H1 (cell line): ENCODE results near the gene LMTK3. TPM values are rescaled to one million over a fixed set of nuclear protein-coding genes. Genes with fewer than 3 reads are reported as not detected.

Experiments used
- CTCF ChIA-PET: fragments of 300-600 bp; sonication (Branson Sonifier 250); formaldehyde crosslinking; loops from one replicate; lab custom pipeline; 2021; ENCODE audit not compliant: partially characterized antibody; lab: Charles Lee
- POLR2A ChIA-PET: fragments of 300-600 bp; sonication (Branson Sonifier 250); formaldehyde crosslinking; loops from one replicate; lab custom pipeline; 2021; ENCODE audit warnings: inconsistent platforms; ENCODE audit not compliant: partially characterized antibody; lab: Charles Lee
- DNase-seq, 2 experiments: peaks; one replicate each; pipeline versions ENCODE4 v3.0.0 to v3.0.0-alpha.2; 2010 to 2022; ENCODE audit warnings: low spot score in 2 of 2, low read depth in 1 of 2, mixed read lengths in 1 of 2
- FAIRE-seq: peaks from 2 replicates; lab custom pipeline; 2011; peaks lifted over from hg19 to GRCh38; lab: Jason Lieb, UNC
- H2AFZ ChIP-seq: 2 replicates; pipeline ENCODE4 v1.8.1; 2012; ENCODE audit warnings: low read length, inconsistent platforms
- H2AK5ac ChIP-seq: 2 replicates; pipeline ENCODE4 v1.6.1; 2013; ENCODE audit warnings: low read depth, low read length
- H2BK120ac ChIP-seq: replicated peaks from 2 replicates; pipeline ENCODE3; 2013; ENCODE audit warnings: low read depth, low read length, inconsistent platforms
- H2BK12ac ChIP-seq: 2 replicates; pipeline ENCODE4 v1.6.1; 2013; ENCODE audit warnings: low read depth, low read length
- H2BK15ac ChIP-seq: 2 replicates; pipeline ENCODE4 v1.6.1; 2013; ENCODE audit warnings: low read length
- H2BK20ac ChIP-seq: 2 replicates; pipeline ENCODE4 v1.6.1; 2013; ENCODE audit warnings: low read length
- H2BK5ac ChIP-seq: 2 replicates; pipeline ENCODE4 v1.6.1; 2013; ENCODE audit warnings: low read depth, low read length
- H3K14ac ChIP-seq: 2 replicates; pipeline ENCODE4 v1.6.1; 2013; ENCODE audit warnings: inconsistent platforms; ENCODE audit not compliant: insufficient read length
- H3K18ac ChIP-seq: 2 replicates; pipeline ENCODE4 v1.6.1; 2013; ENCODE audit warnings: low read length; ENCODE audit errors: extremely low read depth
- H3K23ac ChIP-seq: 2 replicates; pipeline ENCODE4 v1.6.1; 2013; ENCODE audit warnings: inconsistent platforms; ENCODE audit not compliant: insufficient read length
- H3K23me2 ChIP-seq: 2 replicates; pipeline ENCODE4 v1.6.1; 2013; ENCODE audit warnings: low read depth, low read length
- H3K27ac ChIP-seq: 2 replicates; pipeline ENCODE4 v1.6.1; 2011; ENCODE audit warnings: low read depth, low read length, inconsistent platforms
- H3K27me3 ChIP-seq, 4 experiments: replicated peaks in 1 of 4; 1 replicate in 1 of 4; 2 replicates in 3 of 4; pipeline versions ENCODE4 v1.6.1 to v1.8.1; 2011 to 2013; ENCODE audit warnings: low read length in 3 of 4, mild to moderate bottlenecking in 3 of 4, inconsistent platforms in 2 of 4, mixed read lengths in 2 of 4, moderate library complexity in 1 of 4; ENCODE audit not compliant: control insufficient read depth in 3 of 4, insufficient read depth in 3 of 4; ENCODE audit errors: extremely low read depth in 1 of 4
- H3K36me3 ChIP-seq, 4 experiments: 2 replicates each; pipeline versions ENCODE4 v1.6.1 to v1.8.1; 2011 to 2013; ENCODE audit warnings: mild to moderate bottlenecking in 4 of 4, low read length in 3 of 4, moderate library complexity in 2 of 4, control low read depth in 1 of 4, inconsistent platforms in 1 of 4; ENCODE audit not compliant: insufficient read depth in 4 of 4, control insufficient read depth in 2 of 4
- H3K4ac ChIP-seq: replicated peaks from 2 replicates; pipeline ENCODE3; 2013; ENCODE audit warnings: low read length, low read depth, mixed read lengths, inconsistent platforms; ENCODE audit not compliant: insufficient read length
- H3K4me1 ChIP-seq, 4 experiments: replicated peaks in 1 of 4; 1 replicate in 1 of 4; 2 replicates in 3 of 4; pipeline versions ENCODE4 v1.6.1 to v1.8.1; 2011 to 2013; ENCODE audit warnings: low read length in 3 of 4, inconsistent platforms in 2 of 4, mixed read lengths in 1 of 4; ENCODE audit not compliant: insufficient read depth in 4 of 4, control insufficient read depth in 3 of 4
- H3K4me2 ChIP-seq, 2 experiments: 2 replicates each; pipeline versions ENCODE4 v1.6.1 to v1.8.1; 2011 to 2013; ENCODE audit warnings: low read depth in 2 of 2, low read length in 2 of 2, control low read depth in 1 of 2, inconsistent platforms in 1 of 2, mild to moderate bottlenecking in 1 of 2; ENCODE audit not compliant: insufficient read depth in 1 of 2
- H3K4me3 ChIP-seq, 4 experiments: fragments of 200-600, 300-600 bp in 1 of 4; sonication (generic), shearing (Covaris generic), sonication (Bioruptor Twin) in 1 of 4; 2 replicates each; pipeline versions ENCODE4 v1.5.1 to v1.8.1; 2011 to 2016; ENCODE audit warnings: low read length in 4 of 4, low read depth in 3 of 4, control low read depth in 2 of 4, inconsistent platforms in 2 of 4, mild to moderate bottlenecking in 2 of 4, mixed read lengths in 1 of 4, moderate library complexity in 1 of 4; ENCODE audit not compliant: insufficient read depth in 2 of 4; ENCODE audit errors: extremely low read depth in 1 of 4
- H3K56ac ChIP-seq: replicated peaks from 2 replicates; pipeline ENCODE3; 2013; ENCODE audit warnings: low read depth, mild to moderate bottlenecking, mixed read lengths, low read length, inconsistent platforms; ENCODE audit not compliant: insufficient read length
- H3K79me1 ChIP-seq: 2 replicates; pipeline ENCODE4 v1.6.1; 2013; ENCODE audit warnings: low read depth, low read length, control low read depth
- H3K79me2 ChIP-seq, 2 experiments: 2 replicates each; pipeline versions ENCODE4 v1.6.1 to v1.8.1; 2012 to 2013; ENCODE audit warnings: low read length in 2 of 2, mild to moderate bottlenecking in 2 of 2, inconsistent platforms in 1 of 2; ENCODE audit not compliant: insufficient read depth in 2 of 2, control insufficient read depth in 1 of 2
- H3K9ac ChIP-seq, 4 experiments: replicated peaks in 1 of 4; 1 replicate in 1 of 4; 2 replicates in 3 of 4; pipeline versions ENCODE4 v1.6.1 to v1.8.1; 2011 to 2013; ENCODE audit warnings: low read depth in 3 of 4, low read length in 3 of 4, control low read depth in 2 of 4, mild to moderate bottlenecking in 2 of 4, moderate library complexity in 2 of 4, inconsistent platforms in 1 of 4; ENCODE audit errors: extremely low read depth in 1 of 4
- H3K9me3 ChIP-seq, 2 experiments: 2 replicates each; pipeline versions ENCODE4 v1.6.1 to v1.8.1; 2012 to 2013; ENCODE audit warnings: mild to moderate bottlenecking in 2 of 2, moderate library complexity in 2 of 2, control low read depth in 1 of 2, inconsistent platforms in 1 of 2, low read depth in 1 of 2, low read length in 1 of 2, mixed read lengths in 1 of 2; ENCODE audit not compliant: insufficient read depth in 2 of 2
- H4K20me1 ChIP-seq, 2 experiments: replicated peaks in 1 of 2; 2 replicates each; pipeline versions ENCODE3 to v1.8.1; 2011 to 2013; ENCODE audit warnings: inconsistent platforms in 2 of 2, low read length in 2 of 2, mild to moderate bottlenecking in 1 of 2; ENCODE audit not compliant: insufficient read depth in 2 of 2, control insufficient read depth in 1 of 2
- H4K5ac ChIP-seq: 2 replicates; pipeline ENCODE4 v1.6.1; 2013; ENCODE audit warnings: low read length, low read depth, mixed read lengths, inconsistent platforms; ENCODE audit not compliant: insufficient read length
- H4K8ac ChIP-seq: 2 replicates; pipeline ENCODE4 v1.8.0; 2013; ENCODE audit warnings: mild to moderate bottlenecking, moderate library complexity, low read length, inconsistent platforms; ENCODE audit not compliant: insufficient read depth; ENCODE audit errors: extremely low read depth
- H4K91ac ChIP-seq: replicated peaks from 2 replicates; pipeline ENCODE3; 2013; ENCODE audit warnings: low read length, mixed read lengths, inconsistent platforms; ENCODE audit not compliant: insufficient read length
- CBX5 ChIP-seq: fragments of 300-800, 300-1000 bp; sonication (generic); IDR thresholded peaks from 2 replicates; pipeline ENCODE4 v1.7.1; 2016; ENCODE audit warnings: antibody characterized with exemption, low read length, low read depth
- CEBPB ChIP-seq: IDR thresholded peaks from 2 replicates; pipeline ENCODE4 v1.6.1; 2012; ENCODE audit warnings: low read depth, low read length
- CHD1 ChIP-seq: IDR thresholded peaks from 2 replicates; pipeline ENCODE4 v1.6.1; 2012; ENCODE audit warnings: low read depth, low read length, improper control_type of control experiment
- CHD2 ChIP-seq: IDR thresholded peaks from 2 replicates; pipeline ENCODE4 v1.6.1; 2012; ENCODE audit warnings: low read length, improper control_type of control experiment
- EZH2 ChIP-seq: fragments of 200-600 bp; sonication (generic); IDR thresholded peaks from 2 replicates; pipeline ENCODE4 v1.7.1; 2012; ENCODE audit warnings: low read depth, mild to moderate bottlenecking, moderate library complexity, low read length, inconsistent platforms; ENCODE audit not compliant: severe bottlenecking
- FOSL1 ChIP-seq: IDR thresholded peaks from 2 replicates; pipeline ENCODE4 v1.6.1; 2011; ENCODE audit warnings: mild to moderate bottlenecking, low read depth, low read length, moderate library complexity; ENCODE audit not compliant: insufficient read depth
- HDAC2 ChIP-seq, 2 experiments: fragments of 300-600 bp in 1 of 2; sonication (generic) in 1 of 2; IDR thresholded peaks; 2 replicates each; pipeline ENCODE4 v1.6.1; 2011 to 2012; ENCODE audit warnings: low read depth in 2 of 2, low read length in 2 of 2, mild to moderate bottlenecking in 2 of 2, moderate library complexity in 2 of 2, borderline replicate concordance in 1 of 2, inconsistent platforms in 1 of 2
- RFX5 ChIP-seq: IDR thresholded peaks from 2 replicates; pipeline ENCODE4 v1.6.1; 2011; ENCODE audit warnings: low read depth, low read length, improper control_type of control experiment, borderline replicate concordance
- SIX5 ChIP-seq: IDR thresholded peaks from 2 replicates; pipeline ENCODE4 v1.6.1; 2011; ENCODE audit warnings: mild to moderate bottlenecking, low read depth, low read length
- SP2 ChIP-seq: IDR thresholded peaks from 2 replicates; pipeline ENCODE4 v1.6.1; 2012; ENCODE audit warnings: mild to moderate bottlenecking, low read length, inconsistent platforms
- SRF ChIP-seq: IDR thresholded peaks from 2 replicates; pipeline ENCODE4 v1.6.1; 2011; ENCODE audit warnings: mild to moderate bottlenecking, low read depth, low read length, moderate library complexity
- SUZ12 ChIP-seq: fragments of 200-600 bp; sonication (generic); IDR thresholded peaks from 2 replicates; pipeline ENCODE4 v1.6.1; 2012; ENCODE audit warnings: mild to moderate bottlenecking, inconsistent platforms, low read length, moderate library complexity, mixed read lengths
- TBP ChIP-seq: IDR thresholded peaks from 2 replicates; pipeline ENCODE4 v1.6.1; 2011; ENCODE audit warnings: low read depth, low read length, improper control_type of control experiment
- YY1 ChIP-seq: IDR thresholded peaks from 2 replicates; pipeline ENCODE4 v1.6.1; 2011; ENCODE audit warnings: low read depth, mild to moderate bottlenecking, low read length
- WGBS, 2 experiments: shearing (Covaris generic) in 1 of 2; methylation state at CpG; one replicate each; pipeline versions ENCODE4 v1.1.6 to v1.1.7; 2013 to 2015; ENCODE audit warnings: low lambda C conversion rate in 2 of 2, mixed read lengths in 2 of 2, inconsistent platforms in 1 of 2, low coverage in 1 of 2, missing lambda C conversion rate in 1 of 2; ENCODE audit not compliant: insufficient replicate concordance in 2 of 2, insufficient coverage in 1 of 2, insufficient read length in 1 of 2; ENCODE audit errors: extremely low coverage in 1 of 2, missing lambda C conversion rate in 1 of 2; 5-methylcytosine and 5-hydroxymethylcytosine counted together
- polyA plus RNA-seq, 7 experiments: library from polyadenylated mRNA; depleted of rRNA in 3 of 7; stranded (reverse) in 5 of 7; unstranded in 2 of 7; fragments of >200 nt in 5 of 7; fragments of 200-250 nt in 2 of 7; gene quantifications; 1 replicate in 5 of 7; 2 replicates in 1 of 7; 4 replicates in 1 of 7; pipeline versions ENCODE4 v1.2.1 to v1.2.3, GENCODE V29; 2011 to 2013; ENCODE audit warnings: missing spikeins in 2 of 7, mixed read lengths in 2 of 7
- total RNA-seq: library from RNA; stranded (reverse); fragmentation: NEBNext Ultra II Directional; extraction: Animal tissue kit (Norgen Biotek cat#: 25700); gene quantifications from 2 replicates; pipeline ENCODE4 v1.2.1, GENCODE V29; 2021

Gene LMTK3
- total and polyA plus RNA-seq, 2 of the 8 experiments (the other 6 are each of a cell fraction or from before 2014, with no cell fraction given), result 2.7 to 12.4 TPM

DNA sequence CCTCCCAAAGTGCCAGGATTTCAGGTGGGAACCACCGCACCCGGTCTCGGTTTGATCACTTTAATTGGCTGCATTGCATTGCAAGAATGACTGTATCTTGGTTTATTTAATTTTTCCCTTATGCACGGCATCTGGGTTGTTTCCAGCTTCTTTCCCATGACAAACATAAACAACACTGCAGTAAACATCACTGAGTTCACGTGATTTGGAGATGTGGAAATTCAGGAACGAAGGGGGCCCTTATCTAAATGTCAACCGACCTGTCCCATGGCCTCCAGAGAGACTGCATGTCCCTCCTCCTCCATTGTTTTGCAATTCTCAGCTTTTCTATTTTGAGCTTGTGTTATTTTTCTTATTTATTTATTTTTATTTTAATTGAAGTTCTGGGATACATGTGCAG is 25.9 kb upstream of the LMTK3 start:
- POLR2A ChIA-PET, result interaction anchor here (0.6 to 0.7 kb wide), 2 partner anchors 18 to 68 kb away, joined by 3 read pairs; no protein-coding TSS in a partner anchor
- WGBS, 2 experiments, result 86% methylated on average over 7 of the region's 7 CpGs; no CpG with 5 or more reads in 1 of the 2 experiments
- no peak overlapping the region for H3K4me3 ChIP-seq
- CTCF ChIA-PET, result interaction anchor here (0.6 to 2.4 kb wide), 4 partner anchors 10 to 48 kb away, joined by 3 to 6 read pairs (median 3); no protein-coding TSS in a partner anchor
- no peaks in the 10 kb centered on the region for H4K20me1 ChIP-seq
- H2BK5ac ChIP-seq, result no peak overlapping the region
- H4K8ac ChIP-seq, result no peak overlapping the region
- H3K4ac ChIP-seq, result no peak overlapping the region
- H3K79me1 ChIP-seq, result no peaks in the 10 kb centered on the region
- no peak overlapping the region for H2BK12ac ChIP-seq
- H3K79me2 ChIP-seq, result no peaks in the 10 kb centered on the region
- no peak overlapping the region for H3K4me2 ChIP-seq
- no peak overlapping the region for H3K9ac ChIP-seq
- TF ChIP-seq TBP (no peak), SRF (no peak), RFX5 (no peak), FOSL1 (no peak), CHD2 (no peak), SIX5 (no peak), YY1 (no peak), SUZ12 (no peak), HDAC2 (IDR thresholded peaks at IDR 0.05; ENCODE audit: borderline replicate concordance in 1 of 2, low read depth in 2 of 2, low read length in 2 of 2) (no peak), EZH2 (no peak), CEBPB (no peak), CBX5 (no peak), CHD1 (no peak), SP2 (no peak)
- no peak overlapping the region for H3K23ac ChIP-seq
- H4K5ac ChIP-seq, result no peak overlapping the region
- no peak overlapping the region for H2BK20ac ChIP-seq
- no peak overlapping the region for H2BK15ac ChIP-seq
- H3K23me2 ChIP-seq, result no peaks in the 10 kb centered on the region
- H2BK120ac ChIP-seq, result no peak overlapping the region
- H2AK5ac ChIP-seq, result no peak overlapping the region
- no peak overlapping the region for H3K18ac ChIP-seq
- H2AFZ ChIP-seq, result no peak overlapping the region
- H3K27ac ChIP-seq, result no peak overlapping the region
- DNase-seq, result no peak
- FAIRE-seq, result no peak
- H3K14ac ChIP-seq, result no peak overlapping the region
- no peaks in the 10 kb centered on the region for H3K36me3 ChIP-seq
- H3K9me3 ChIP-seq, result no peaks in the 10 kb centered on the region
- H3K27me3 ChIP-seq, result no peaks in the 10 kb centered on the region
- H4K91ac ChIP-seq, result no peak overlapping the region
- H3K4me1 ChIP-seq, result no peaks in the 10 kb centered on the region
- no peak overlapping the region for H3K56ac ChIP-seq
